ENCODE data around the gene DAP.

The DAP gene

DNA sequence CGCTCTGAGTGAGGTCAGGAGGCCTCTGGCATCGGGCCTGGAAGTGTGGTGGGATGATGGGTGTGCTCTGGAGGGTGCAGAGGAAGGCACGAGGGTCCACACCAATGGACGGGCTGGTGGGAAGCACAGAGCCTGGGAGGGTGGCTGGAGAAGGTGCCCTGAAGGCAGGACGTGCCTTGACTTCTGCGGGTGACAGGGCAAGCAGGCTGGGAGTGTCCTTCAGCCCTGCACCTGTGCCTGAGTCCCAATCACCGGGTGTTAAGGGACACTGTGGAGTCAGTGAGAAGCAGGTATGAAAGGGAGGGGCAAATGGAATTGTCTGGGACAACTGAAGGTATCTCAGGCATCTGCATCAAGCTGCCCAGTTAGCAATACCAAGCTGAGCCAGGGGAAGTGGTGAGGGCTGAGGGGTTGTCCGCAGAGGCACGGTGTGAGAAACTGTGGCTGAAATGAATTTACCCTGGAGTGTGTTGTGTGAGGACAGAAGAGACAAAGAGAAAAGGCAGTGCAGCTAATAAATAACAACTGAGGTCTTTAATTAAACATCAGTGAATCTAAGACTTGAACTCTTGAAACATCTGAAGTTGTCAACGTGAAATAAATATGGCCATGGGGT, 50.4 kb downstream of the DAP start:
- DNase-seq (ENCODE audit: low read depth in 2 of 2) = no peak

GRCh38 chr5:10709933-10710332, 51.1 kb downstream of the DAP start:
- DNase-seq (ENCODE audit: low read depth in 2 of 2) = no peak

GRCh38 chr5:10709409-10709808, 51.6 kb downstream of the DAP start:
- no peak for DNase-seq (ENCODE audit: low read depth in 2 of 2)

DNA sequence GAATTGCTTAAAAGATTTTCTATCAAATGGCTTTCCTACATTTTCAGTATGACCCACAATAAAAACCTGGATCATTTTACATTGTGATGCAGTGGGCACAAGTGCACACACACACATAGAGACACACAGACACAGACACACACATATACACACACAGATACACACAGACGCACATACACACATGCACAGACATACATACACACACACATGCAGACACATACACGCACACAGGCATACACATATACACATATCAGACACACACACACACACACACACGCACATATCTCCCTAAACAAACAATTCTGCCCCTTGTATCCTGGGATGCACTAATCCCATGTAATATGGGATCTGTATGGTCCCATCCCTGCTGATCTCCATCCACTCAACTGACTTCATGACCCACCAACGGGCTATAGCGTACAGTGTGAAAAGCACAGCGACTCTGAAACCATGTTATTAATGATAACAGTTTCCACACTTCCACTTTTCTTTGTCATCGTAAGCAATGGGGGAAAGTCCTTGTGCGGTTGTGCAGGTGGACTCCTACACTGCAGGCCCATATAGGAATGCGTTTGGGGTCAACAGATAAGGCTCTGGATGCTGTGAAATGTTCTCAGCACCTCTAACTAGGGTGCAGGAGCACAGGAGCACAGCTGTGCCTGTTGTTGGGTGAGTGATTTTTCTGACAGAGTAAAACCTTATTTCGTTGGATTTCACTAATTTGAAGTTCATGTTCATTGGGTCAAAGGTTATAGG, 52.7 kb downstream of the DAP start:
- no peak for DNase-seq (ENCODE audit: low read depth in 2 of 2)

GRCh38 chr5:10707198-10708142, 53.6 kb downstream of the DAP start:
- no peak for DNase-seq (ENCODE audit: low read depth in 2 of 2)

DNA sequence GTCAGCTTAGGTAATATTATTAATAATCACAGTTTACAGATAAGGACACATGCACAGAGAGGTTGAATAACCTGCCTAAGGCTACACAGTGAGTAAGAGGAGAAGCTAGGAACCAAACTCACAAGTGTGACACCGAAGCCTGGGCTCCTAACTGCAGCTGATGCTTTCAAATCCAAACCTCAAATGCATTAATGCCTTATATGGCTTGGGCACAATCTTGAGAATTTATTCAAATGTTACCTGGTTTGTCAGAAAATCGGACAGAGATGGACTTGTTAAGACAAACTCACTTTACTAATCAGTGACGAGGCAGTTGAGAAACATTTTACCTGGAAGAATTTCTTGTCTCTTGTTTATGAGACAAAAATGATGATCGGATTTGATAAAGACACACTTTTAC, 54.7 kb downstream of the DAP start:
- DNase-seq (ENCODE audit: low read depth in 2 of 2) = no peak

DNA sequence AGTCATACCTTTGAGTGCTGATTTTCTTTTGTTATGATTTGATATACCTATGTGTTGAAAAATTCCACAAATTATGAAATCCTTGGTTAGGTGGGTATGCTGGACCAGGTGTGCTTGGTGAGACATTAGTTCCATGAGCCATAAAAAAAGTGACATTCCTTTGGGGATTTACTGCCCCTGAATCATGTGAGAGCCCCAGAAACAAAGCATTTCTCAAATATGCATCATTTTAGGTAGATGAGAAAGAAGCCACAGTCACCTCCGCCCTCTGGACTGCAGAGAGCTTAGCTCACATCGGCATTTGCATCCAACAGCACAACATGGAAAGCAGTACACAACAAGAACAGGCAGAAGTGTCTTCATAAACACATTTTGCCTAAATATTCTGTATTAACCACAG, 55.3 kb downstream of the DAP start:
- no peak for DNase-seq (ENCODE audit: low read depth in 2 of 2)

GRCh38 chr5:10704949-10705621, 55.9 kb downstream of the DAP start:
- no peak for DNase-seq (ENCODE audit: low read depth in 2 of 2)

- no peak for DNase-seq (ENCODE audit: low read depth in 2 of 2)
Observed at GRCh38 chr5:10703676-10704075, 57.4 kb downstream of the DAP start.

DNA sequence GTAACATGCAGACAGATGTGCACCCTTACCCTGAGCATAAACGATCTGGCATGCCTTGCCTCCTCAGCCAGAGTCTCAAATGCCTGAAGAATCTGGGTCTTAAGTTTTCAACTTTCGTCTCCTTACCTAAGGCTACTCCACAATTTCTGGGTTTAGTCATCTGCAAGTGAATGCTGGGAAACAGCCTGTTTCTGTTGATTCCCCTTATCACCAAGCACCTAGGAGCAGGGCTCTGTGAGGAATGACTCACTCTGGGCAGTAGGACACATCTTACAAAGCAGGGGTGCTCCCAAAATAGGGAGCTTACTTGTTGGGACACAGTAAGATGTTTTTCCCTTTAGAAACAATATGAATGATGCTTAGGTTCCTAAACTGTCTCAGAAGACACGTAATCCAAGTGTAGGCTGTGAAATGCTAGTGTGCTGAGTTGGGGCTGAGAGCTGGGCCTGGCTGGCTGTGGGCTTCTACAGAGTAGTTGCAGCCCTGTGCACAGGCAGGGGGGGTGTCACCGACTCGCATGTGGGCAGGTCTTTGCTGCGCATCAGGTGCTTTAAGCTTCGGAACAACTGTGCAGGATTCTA, 58.0 kb downstream of the DAP start:
- no peak for DNase-seq (ENCODE audit: low read depth in 2 of 2)

DNA sequence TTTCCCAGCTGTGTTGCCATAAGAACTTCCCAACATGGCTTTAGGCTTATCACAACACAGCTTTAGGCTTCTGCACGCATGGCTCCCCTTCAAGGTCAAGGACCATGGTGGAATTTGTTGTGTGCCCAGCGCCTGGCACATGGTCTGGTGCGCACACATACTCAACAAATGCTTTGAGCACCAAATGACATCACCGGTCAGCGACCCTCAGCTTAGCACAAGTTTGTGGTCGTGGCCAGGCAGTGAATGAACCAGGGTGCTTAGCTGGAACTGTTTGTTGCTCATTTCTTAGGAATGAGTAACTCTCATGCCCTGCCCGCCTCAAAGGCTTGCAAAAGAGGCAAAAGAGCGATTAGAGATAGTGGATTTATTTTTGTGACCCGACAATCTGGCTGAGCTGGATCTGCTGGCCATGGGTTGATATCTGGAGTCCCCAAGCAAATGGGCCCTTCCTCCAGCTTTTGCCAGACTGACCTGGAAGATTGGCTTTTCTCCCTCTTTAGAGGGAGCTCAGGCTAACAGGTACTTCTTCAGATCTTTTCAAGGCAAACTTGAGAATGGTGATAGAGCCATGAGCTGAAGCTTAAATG, 58.9 kb downstream of the DAP start:
- DNase-seq (ENCODE audit: low read depth in 2 of 2) = no peak

GRCh38 chr5:10701567-10702039, 59.4 kb downstream of the DAP start:
- DNase-seq (ENCODE audit: low read depth in 2 of 2) = no peak

GRCh38 chr5:10700516-10700915, 60.5 kb downstream of the DAP start:
- no peak for DNase-seq (ENCODE audit: low read depth in 2 of 2)

GRCh38 chr5:10699987-10700386, 61.0 kb downstream of the DAP start:
- DNase-seq (ENCODE audit: low read depth in 2 of 2) = no peak

DNA sequence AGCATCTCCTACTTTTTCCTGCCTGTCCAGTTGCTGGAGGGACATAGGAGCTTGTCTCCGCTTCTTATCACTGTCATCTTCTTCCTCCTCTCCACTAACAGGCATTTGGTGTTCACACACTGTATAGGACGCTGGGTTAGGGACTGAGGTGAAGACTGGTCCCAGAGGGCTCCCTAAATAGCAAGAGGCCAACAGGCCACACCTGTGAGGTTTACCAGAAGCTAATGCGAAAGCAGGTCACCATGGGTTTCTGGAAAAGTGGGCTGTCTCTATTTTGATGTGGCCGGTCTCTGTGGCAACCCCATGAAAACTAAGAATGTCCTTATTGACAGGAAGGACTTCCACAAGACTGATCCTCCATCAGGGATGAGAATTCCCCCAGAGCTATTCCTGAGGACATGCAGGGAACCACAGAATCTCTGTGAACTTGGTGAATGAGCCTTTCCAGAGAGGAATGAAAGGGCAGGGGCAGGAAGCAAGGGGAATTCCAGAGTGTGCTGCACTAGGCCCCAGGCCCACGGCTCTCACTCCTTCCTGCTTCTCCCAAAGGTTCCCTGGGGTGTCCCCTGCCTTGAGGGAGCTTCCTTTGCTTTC, 61.7 kb downstream of the DAP start:
- no peak for DNase-seq (ENCODE audit: low read depth in 2 of 2)

GRCh38 chr5:10695759-10696543, 65.1 kb downstream of the DAP start:
- DNase-seq (ENCODE audit: low read depth in 2 of 2) = no peak

GRCh38 chr5:10695055-10695649, 65.9 kb downstream of the DAP start:
- no peak for DNase-seq (ENCODE audit: low read depth in 2 of 2)

DNA sequence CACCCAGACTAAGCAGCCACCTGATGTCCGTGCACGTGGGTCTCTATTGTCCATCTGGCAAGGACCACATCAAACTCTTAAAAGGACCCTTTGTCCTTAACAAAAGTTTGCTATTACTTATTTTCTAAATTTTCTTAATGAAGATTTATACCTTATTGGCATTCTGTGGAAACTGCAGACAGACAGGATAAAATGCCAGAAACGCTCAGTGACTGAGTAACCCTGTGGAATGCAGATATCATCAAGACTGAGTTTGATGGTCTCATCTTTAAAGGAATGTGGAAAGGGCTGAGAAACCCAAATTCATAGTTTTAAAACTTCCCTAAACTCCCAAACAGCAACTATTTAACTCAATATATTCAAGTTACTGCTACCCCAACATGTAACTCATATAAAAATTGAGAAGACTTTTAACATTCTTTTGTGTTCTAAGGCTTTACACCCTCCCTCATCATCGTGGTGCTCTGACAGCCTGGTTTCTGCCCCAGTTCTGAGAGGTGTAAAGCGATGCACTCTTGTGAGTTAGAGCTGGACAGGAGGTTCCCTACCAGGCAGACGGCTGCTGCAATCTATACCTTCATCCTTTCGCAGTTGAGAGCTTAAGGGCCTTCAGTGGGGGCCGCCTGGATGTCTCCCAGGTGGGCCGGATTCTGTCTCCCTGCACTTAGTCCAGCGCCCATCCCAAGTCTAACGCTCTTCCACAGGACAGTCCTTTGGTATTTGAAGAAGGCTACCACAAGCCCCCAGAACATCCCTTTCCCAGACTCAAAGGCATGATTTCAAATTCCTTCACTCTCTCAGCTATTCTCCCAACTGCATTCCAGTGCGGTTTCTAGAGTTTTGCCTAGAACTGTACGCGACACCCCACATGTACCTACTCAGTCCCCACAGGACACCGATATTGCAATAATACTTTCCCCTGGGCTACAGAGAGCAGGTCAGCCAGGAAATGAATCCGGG, 68.9 kb downstream of the DAP start:
- DNase-seq (ENCODE audit: low read depth in 2 of 2) = no peak

Data from stimulated activated CD4-positive, alpha-beta T cell treated with anti-CD3 and anti-CD28 coated beads, Interleukin-12 subunit alpha, Interleukin-12 subunit beta, amount 100 ng/mL, for 24 hours (primary cell).